Endometrial microvascular endothelial cells (primary cell): ENCODE measurements around the gene STRADA. TPM values are rescaled to one million over a fixed set of nuclear protein-coding genes. Genes with fewer than 3 reads are reported as not detected.

Experiments used
- in situ Hi-C: cut with HindIII; loops from 2 replicates; pipeline ENCODE4 v1.10.0; 2017; ENCODE audit warnings: low sequenced_read_pairs, low pct_unique_long_range_greater_than_20kb; ENCODE audit errors: inconsistent ontology term
- total RNA-seq: library from RNA; depleted of rRNA; stranded (reverse); fragments of >200 nt; gene quantifications from one replicate; pipeline ENCODE4 v1.2.3, GENCODE V29; 2015; ENCODE audit errors: inconsistent ontology term

The STRADA gene
- total RNA-seq, 1 donor from 2014 or later: 39.5 TPM

DNA sequence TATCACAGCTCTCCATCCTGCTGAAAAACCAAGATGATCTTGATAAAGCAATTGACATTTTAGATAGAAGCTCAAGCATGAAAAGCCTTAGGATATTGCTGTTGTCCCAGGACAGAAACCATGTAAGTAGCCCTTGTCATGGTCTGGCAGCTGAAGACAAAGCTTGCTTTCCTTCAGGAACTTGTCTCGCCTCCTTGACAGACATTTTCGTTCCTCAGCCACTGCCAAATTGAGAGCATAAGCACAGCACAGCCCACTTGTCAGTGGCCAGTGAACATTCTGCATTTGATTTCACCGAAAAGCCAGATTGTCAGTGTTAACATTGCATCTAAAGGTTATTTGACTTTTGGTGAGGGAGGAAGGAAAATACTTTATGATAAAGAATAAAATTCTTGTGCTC, 83.8 kb downstream of the STRADA start:
- in situ Hi-C loops: no loop called here

DNA sequence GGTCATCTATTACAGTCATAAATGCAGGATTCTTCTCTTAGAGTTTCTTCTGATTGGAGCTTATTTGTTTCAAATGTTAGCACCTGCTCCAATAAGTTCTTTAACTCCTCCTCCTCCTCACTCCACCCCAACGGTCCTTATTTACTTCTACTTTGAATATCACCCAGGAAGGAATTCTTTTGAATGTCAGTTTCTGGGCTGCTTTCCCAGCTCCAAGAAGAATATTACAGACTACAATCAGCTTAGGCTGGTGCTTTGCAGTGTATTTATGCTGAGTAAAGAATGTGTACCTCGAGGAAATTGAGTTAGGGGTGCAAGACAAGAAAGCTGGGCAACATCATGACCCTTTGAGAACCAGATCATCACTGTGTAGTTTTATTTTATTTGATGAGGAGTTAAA, 88.5 kb downstream of the STRADA start:
- in situ Hi-C loops: no loop called here

Other genes starting within 250 kb of the STRADA start
- not detected for gene KCNH6, start 218.4 kb downstream of the STRADA start, total RNA-seq
- 49.5 TPM for gene DCAF7, start 191.3 kb downstream of the STRADA start, total RNA-seq
- 36.2 TPM for gene TACO1, start 140.9 kb downstream of the STRADA start, total RNA-seq
- gene MAP3K3, start 119.4 kb downstream of the STRADA start, total RNA-seq: 52.6 TPM
- gene LIMD2, start 41.7 kb downstream of the STRADA start, total RNA-seq: 14.8 TPM
- gene CCDC47, start 31.8 kb upstream of the STRADA start, total RNA-seq: 48.7 TPM
- gene DDX42, start 32.4 kb upstream of the STRADA start, total RNA-seq: 42.6 TPM
- 89.9 TPM for gene PSMC5, start 85.6 kb upstream of the STRADA start, total RNA-seq
- 55.8 TPM for gene FTSJ3, start 85.9 kb upstream of the STRADA start, total RNA-seq
- gene SMARCD2, start 100.9 kb upstream of the STRADA start, total RNA-seq: 81.4 TPM
- not detected for gene CSH2, start 131.9 kb upstream of the STRADA start, total RNA-seq
- not detected for gene GH2, start 140.1 kb upstream of the STRADA start, total RNA-seq
- not detected for gene CSH1, start 154.8 kb upstream of the STRADA start, total RNA-seq
- not detected for gene CSHL1, start 169.5 kb upstream of the STRADA start, total RNA-seq
- not detected for gene GH1, start 177.0 kb upstream of the STRADA start, total RNA-seq
- gene CD79B, start 190.5 kb upstream of the STRADA start, total RNA-seq: 0.93 TPM
- not detected for gene SCN4A, start 231.1 kb upstream of the STRADA start, total RNA-seq